ENCODE results near the gene INTS6. TPM values are rescaled to one million over a fixed set of nuclear protein-coding genes. Genes with fewer than 3 reads are reported as not detected.
A peak's percentile ranks its signal among the peaks of the same experiment; 100 is the strongest.

Gene INTS6
- total and polyA plus RNA-seq, 2 experiments from 2014 or later, result 18.2 to 59.4 TPM

GRCh38 chr13:51371768-51372399 is 81.0 kb downstream of the INTS6 start:
- peaks cover 70% of the 10 kb centered on the region for H3K36me3 ChIP-seq (ENCODE audit: low read depth)
- peaks cover 47% of the 10 kb centered on the region for H3F3A ChIP-seq (ENCODE audit: insufficient read depth)
- H3K27me3 ChIP-seq (replicated peaks; ENCODE audit: insufficient read depth), result no peaks in the 10 kb centered on the region
- H3K4me1 ChIP-seq (ENCODE audit: insufficient read depth), result peaks cover 17% of the 10 kb centered on the region
- no peak overlapping the region for H3K9ac ChIP-seq
- H3K9me3 ChIP-seq (ENCODE audit: low read depth), result no peaks in the 10 kb centered on the region
- H3K27ac ChIP-seq, result no peak overlapping the region
- H4K20me1 ChIP-seq (ENCODE audit: insufficient read depth), result no peaks in the 10 kb centered on the region
- TF ChIP-seq EZH2phosphoT487 (IDR thresholded peaks at IDR 0.05; ENCODE audit: insufficient read depth, low read depth), result no peak
- TF ChIP-seq EZH2 (IDR thresholded peaks at IDR 0.05; ENCODE audit: insufficient read depth, poor library complexity, severe bottlenecking), result no peak
- no peaks in the 10 kb centered on the region for H3K9me2 ChIP-seq (ENCODE audit: insufficient read depth)
- no peak overlapping the region for H2AFZ ChIP-seq
- WGBS, 2 experiments (ENCODE audit: low coverage in 1 of 2, low lambda C conversion rate in 2 of 2, missing lambda C conversion rate in 2 of 2), result 96 to 99% methylated on average over 6 of the region's 6 CpGs
- no peak overlapping the region for H3K4me2 ChIP-seq (ENCODE audit: unreplicated experiment)
- no peak for DNase-seq
- H3K79me2 ChIP-seq (ENCODE audit: insufficient read depth), result peaks cover 59% of the 10 kb centered on the region
- H3K4me3 ChIP-seq, result no peak overlapping the region
- in situ Hi-C loops (cut with MboI), result no loop called here

GRCh38 chr13:51370811-51371210 is 82.0 kb downstream of the INTS6 start:
- no peaks in the 10 kb centered on the region for H3K9me2 ChIP-seq (ENCODE audit: insufficient read depth)
- H4K20me1 ChIP-seq (ENCODE audit: insufficient read depth), result no peaks in the 10 kb centered on the region
- peaks cover 17% of the 10 kb centered on the region for H3K4me1 ChIP-seq (ENCODE audit: insufficient read depth)
- no peak overlapping the region for H3K4me3 ChIP-seq
- no peak overlapping the region for H3K9ac ChIP-seq
- in situ Hi-C loops (cut with MboI), result no loop called here
- H3K36me3 ChIP-seq (ENCODE audit: low read depth), result peaks cover 74% of the 10 kb centered on the region
- TF ChIP-seq EZH2 (IDR thresholded peaks at IDR 0.05; ENCODE audit: insufficient read depth, poor library complexity, severe bottlenecking) (no peak), EZH2phosphoT487 (IDR thresholded peaks at IDR 0.05; ENCODE audit: insufficient read depth, low read depth) (no peak)
- H3K27me3 ChIP-seq (replicated peaks; ENCODE audit: insufficient read depth), result no peaks in the 10 kb centered on the region
- H3K79me2 ChIP-seq (ENCODE audit: insufficient read depth), result peaks cover 61% of the 10 kb centered on the region
- 84 to 88% methylated on average over 2 of the region's 2 CpGs for WGBS, 2 experiments (ENCODE audit: low coverage in 1 of 2, low lambda C conversion rate in 2 of 2, missing lambda C conversion rate in 2 of 2)
- peaks cover 52% of the 10 kb centered on the region for H3F3A ChIP-seq (ENCODE audit: insufficient read depth)
- no peaks in the 10 kb centered on the region for H3K9me3 ChIP-seq (ENCODE audit: low read depth)
- H2AFZ ChIP-seq, result no peak overlapping the region
- peak overlapping the region; percentile 67 for H3K27ac ChIP-seq
- H3K4me2 ChIP-seq (ENCODE audit: unreplicated experiment), result no peak overlapping the region
- no peak for DNase-seq

- Histone ChIP-seq H2AFZ (no peak overlapping the region), H3K79me2 (ENCODE audit: insufficient read depth) (peaks cover 61% of the 10 kb centered on the region), H3K9me2 (ENCODE audit: insufficient read depth) (no peaks in the 10 kb centered on the region), H3K4me3 (peak overlapping the region; percentile 10; the same call in 1 of the 2 replicates), H3K36me3 (ENCODE audit: low read depth) (peaks cover 74% of the 10 kb centered on the region), H3K9ac (0 out of 2 replicates have a peak overlapping the region, but pooled peaks have one; percentile 13), H3K27me3 (replicated peaks; ENCODE audit: insufficient read depth) (no peaks in the 10 kb centered on the region), H3K9me3 (ENCODE audit: low read depth) (no peaks in the 10 kb centered on the region), H3K4me2 (ENCODE audit: unreplicated experiment) (peak overlapping the region; percentile 37), H3F3A (ENCODE audit: insufficient read depth) (peaks cover 52% of the 10 kb centered on the region), H3K27ac (peak overlapping the region; percentile 67), H4K20me1 (ENCODE audit: insufficient read depth) (no peaks in the 10 kb centered on the region), H3K4me1 (ENCODE audit: insufficient read depth) (peaks cover 17% of the 10 kb centered on the region)
- DNase-seq, result peak; percentile 75
- in situ Hi-C loops (cut with MboI), result no loop called here
- 78 to 85% methylated on average over 2 of the region's 2 CpGs for WGBS, 2 experiments (ENCODE audit: low coverage in 1 of 2, low lambda C conversion rate in 2 of 2, missing lambda C conversion rate in 2 of 2)
- TF ChIP-seq EZH2 (IDR thresholded peaks at IDR 0.05; ENCODE audit: insufficient read depth, poor library complexity, severe bottlenecking), result no peak
- no peak for TF ChIP-seq EZH2phosphoT487 (IDR thresholded peaks at IDR 0.05; ENCODE audit: insufficient read depth, low read depth)
Measured at GRCh38 chr13:51370116-51370515, 82.7 kb downstream of the INTS6 start.

- 41 to 48% methylated on average over 3 of the region's 3 CpGs for WGBS, 2 experiments (ENCODE audit: low coverage in 1 of 2, low lambda C conversion rate in 2 of 2, missing lambda C conversion rate in 2 of 2)
- Histone ChIP-seq H3K27me3 (replicated peaks; ENCODE audit: insufficient read depth) (no peaks in the 10 kb centered on the region), H2AFZ (no peak overlapping the region), H3K79me2 (ENCODE audit: insufficient read depth) (0 out of 2 replicates have a peak, but pooled peaks cover 13% of the 10 kb centered on the region), H3K9me3 (ENCODE audit: low read depth) (no peaks in the 10 kb centered on the region), H3K9ac (no peak overlapping the region), H3K4me1 (ENCODE audit: insufficient read depth) (peaks cover 26% of the 10 kb centered on the region), H3F3A (ENCODE audit: insufficient read depth) (peaks cover 24% of the 10 kb centered on the region), H3K27ac (peak overlapping the region; percentile 39), H4K20me1 (ENCODE audit: insufficient read depth) (no peaks in the 10 kb centered on the region), H3K9me2 (ENCODE audit: insufficient read depth) (no peaks in the 10 kb centered on the region), H3K36me3 (ENCODE audit: low read depth) (peaks cover 86% of the 10 kb centered on the region), H3K4me3 (no peak overlapping the region; the same call in 1 of the 2 replicates), H3K4me2 (ENCODE audit: unreplicated experiment) (no peak overlapping the region)
- in situ Hi-C loops (cut with MboI), result no loop called here
- TF ChIP-seq EZH2phosphoT487 (IDR thresholded peaks at IDR 0.05; ENCODE audit: insufficient read depth, low read depth), result no peak
- no peak for TF ChIP-seq EZH2 (IDR thresholded peaks at IDR 0.05; ENCODE audit: insufficient read depth, poor library complexity, severe bottlenecking)
- DNase-seq, result peak; percentile 66
Measured at GRCh38 chr13:51364404-51365008, 88.3 kb downstream of the INTS6 start.
